Stimulated activated CD8-positive, alpha-beta memory T cell treated with anti-CD3 and anti-CD28 coated beads, Interleukin-7, amount 100 ng/mL, for 48 hours (primary cell): ENCODE results near the gene MEOX2.

Source experiments
- DNase-seq, 2 donors: peaks; one replicate each; pipeline ENCODE4 v3.0.0-alpha.2; 2020; ENCODE audit warnings: low read depth in 1 of 2; ENCODE audit errors: extremely low read depth in 1 of 2

The MEOX2 gene

GRCh38 chr7:15681631-15682030, 4.9 kb downstream of the MEOX2 start:
- no peak for DNase-seq

- no peak for DNase-seq
These were observed 5.3 kb downstream of the MEOX2 start for GRCh38 chr7:15681186-15681585.

DNA sequence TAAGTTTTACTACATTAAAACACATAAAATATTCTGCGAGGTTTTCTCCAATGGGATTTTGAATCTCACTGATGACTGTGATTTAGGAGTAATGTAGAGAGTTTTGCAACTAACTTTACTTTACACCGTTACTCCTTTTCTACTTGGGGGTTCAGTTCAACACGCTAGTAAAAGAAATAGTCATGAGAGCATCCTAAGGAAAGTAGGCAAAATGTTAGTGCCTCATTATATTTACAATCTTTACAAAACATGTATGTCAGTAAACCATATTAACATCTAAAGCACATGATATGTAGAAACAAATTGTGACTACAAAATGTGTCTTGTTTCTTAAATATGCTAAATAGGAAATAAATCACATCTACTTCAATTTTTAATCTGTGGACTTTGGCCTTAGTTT, 6.0 kb downstream of the MEOX2 start:
- DNase-seq = no peak

DNA sequence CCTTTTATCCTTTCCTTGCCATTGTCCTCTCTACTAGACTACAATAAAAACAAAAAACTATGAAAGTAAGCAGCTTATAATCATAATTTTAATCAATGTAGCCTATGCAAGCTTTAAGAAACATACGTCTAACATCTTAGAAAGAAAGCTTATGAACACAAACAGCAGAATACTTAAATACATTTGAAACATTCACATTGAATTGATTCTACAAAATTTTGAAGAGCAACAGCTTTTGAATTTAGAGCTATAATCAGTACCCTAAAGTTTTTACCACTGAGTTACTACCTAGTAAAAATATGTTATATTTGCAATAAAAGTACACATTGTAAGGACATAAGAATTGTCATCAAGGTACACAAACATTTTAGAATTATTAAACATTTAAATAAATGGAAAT, 7.2 kb downstream of the MEOX2 start:
- DNase-seq = no peak

DNA sequence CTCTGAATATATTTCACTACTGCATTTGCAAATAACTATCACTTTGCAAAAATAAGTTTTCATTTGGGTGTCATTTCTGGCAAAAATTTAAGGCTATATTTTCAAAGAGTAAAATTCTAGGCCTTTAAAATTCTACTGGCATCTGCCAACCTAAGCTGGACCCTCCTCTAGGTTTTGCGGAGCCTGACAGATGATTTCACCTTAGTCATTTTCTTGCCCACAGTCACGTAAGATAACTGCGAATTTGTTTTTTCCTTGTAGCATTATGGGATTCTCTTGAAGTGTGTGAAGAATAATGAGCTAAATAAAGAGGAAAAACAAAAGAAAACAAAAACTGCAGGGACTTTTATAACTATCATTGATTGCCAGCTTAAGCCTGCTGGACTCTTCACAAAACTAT, 7.8 kb downstream of the MEOX2 start:
- DNase-seq = no peak

GRCh38 chr7:15675379-15675778, 11.1 kb downstream of the MEOX2 start:
- no peak for DNase-seq

DNA sequence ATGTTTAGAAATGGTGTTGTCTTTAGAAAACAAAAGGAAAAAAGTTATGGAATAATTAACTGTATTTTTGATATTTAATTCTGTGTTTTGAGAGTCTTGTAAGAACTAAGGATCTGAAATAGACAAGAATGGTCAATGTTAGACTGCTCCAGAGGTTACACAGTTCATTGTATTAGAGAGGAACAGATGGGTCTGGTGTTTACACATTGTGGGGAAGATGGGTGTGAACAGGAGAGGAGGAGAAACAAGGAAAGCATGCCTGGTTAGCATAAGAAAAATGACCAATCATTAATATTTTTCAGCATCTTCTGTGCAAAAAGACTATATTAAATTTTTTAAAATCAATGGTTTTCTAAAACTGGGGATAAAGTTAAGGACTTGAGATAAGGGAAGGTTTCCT, 11.9 kb downstream of the MEOX2 start:
- no peak for DNase-seq

- no peak for DNase-seq
These were observed 16.9 kb downstream of the MEOX2 start for GRCh38 chr7:15669443-15670090.

GRCh38 chr7:15667991-15668390, 18.5 kb downstream of the MEOX2 start:
- no peak for DNase-seq

DNA sequence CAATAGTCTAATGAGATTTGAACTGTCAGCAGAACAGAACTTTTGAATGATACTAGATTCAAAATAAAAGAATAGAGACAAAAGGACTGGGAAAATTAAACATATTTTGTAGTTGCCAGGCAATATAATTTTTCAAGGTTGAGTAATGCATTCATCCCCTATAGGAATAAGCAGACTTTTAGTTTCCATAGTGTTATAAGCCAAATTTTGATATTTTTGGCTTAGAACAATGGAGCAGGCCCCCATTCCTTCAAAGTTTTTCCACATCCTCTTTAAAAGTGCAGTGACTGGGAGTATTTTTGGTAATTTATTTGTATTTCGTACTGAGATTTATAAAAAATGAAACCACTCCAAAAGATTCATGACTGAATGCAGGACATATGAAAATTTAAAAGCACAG, 24.0 kb downstream of the MEOX2 start:
- no peak for DNase-seq

DNA sequence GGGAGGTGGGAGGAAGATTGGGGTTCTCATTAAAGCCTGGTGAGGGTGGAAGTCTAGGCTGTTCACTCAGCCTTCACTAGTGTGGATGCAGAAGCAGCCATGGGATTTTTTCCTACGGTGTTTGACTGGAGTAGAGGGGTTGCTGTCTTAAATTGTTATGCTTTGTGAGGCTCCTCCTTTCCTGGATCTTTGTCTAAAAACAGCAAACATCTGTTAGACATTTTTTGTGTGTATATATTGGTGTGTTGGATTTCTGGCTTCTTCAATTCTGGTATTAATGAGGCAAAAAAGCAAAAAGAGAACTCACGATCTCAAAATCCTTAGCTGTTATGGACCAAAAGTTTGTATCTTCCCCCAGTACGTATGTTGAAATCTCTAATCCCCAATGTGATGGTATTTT, 28.2 kb downstream of the MEOX2 start:
- DNase-seq = no peak

DNA sequence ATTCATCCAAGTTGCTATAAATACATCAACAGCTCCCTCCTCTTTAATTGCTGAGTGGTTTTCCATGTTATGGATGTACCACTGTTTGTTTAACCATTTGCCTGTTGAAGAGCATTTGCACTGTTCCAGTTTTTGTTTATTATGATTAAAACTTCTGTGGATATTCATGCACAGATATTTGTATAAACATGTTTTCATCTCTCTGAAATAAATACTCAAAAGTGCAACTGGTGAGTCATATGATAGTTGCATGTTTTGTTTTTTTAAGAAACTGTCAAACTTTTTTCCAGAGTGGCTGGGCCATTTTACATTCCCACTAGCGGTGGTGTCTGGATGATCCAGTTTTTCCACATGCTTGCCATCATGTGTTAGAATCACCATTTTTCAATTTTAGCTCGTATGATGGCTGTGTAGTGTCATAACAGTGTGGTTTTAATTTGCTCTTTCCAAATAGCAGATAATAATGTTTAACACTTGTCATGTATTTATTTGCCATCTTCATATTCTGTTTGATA, 33.6 kb downstream of the MEOX2 start:
- DNase-seq = no peak

- no peak for DNase-seq
These were observed 34.8 kb downstream of the MEOX2 start for GRCh38 chr7:15651693-15652092.

GRCh38 chr7:15650787-15651186, 35.7 kb downstream of the MEOX2 start:
- no peak for DNase-seq

DNA sequence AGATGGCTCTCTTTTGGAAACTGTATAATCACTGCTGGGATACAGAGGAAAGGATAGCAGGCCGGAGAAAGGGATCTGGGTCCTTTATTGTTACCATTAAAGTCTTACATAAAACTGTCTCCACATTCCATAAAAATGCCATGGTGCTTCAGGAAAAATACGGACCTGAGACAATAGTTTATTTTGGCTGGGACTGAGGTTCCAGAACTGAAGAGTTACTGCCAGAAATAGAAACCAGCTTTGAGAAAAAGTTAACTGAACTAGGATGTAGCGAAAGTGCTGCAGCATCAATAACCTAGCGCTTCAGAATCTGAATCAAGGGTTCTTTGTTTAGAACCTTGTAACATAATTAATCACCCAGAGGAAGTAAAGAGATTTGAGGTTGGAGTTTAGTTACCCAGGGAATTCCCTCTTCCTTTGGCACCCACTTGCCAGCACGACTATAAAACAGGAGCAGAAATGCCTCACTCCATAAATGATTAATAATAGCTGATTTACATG, 38.0 kb downstream of the MEOX2 start:
- no peak for DNase-seq

DNA sequence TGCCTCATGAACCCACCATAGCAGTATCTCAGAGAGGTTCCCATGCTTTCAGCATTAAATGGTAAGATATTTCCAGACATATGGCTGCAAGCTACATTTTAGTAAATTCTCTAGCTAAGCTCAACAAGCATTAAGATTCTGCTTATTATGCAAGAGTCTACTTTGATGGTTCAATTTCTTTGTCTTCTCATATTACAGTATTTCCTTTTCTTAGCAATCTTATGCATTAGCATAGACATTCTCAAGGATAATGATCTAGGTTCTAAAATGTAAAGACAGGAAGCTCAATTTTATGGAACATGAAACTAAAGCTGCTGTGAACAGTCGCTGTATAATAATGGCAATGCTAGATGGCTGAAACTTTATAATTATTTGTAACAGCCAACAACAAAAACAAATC, 39.2 kb downstream of the MEOX2 start:
- DNase-seq = no peak

DNA sequence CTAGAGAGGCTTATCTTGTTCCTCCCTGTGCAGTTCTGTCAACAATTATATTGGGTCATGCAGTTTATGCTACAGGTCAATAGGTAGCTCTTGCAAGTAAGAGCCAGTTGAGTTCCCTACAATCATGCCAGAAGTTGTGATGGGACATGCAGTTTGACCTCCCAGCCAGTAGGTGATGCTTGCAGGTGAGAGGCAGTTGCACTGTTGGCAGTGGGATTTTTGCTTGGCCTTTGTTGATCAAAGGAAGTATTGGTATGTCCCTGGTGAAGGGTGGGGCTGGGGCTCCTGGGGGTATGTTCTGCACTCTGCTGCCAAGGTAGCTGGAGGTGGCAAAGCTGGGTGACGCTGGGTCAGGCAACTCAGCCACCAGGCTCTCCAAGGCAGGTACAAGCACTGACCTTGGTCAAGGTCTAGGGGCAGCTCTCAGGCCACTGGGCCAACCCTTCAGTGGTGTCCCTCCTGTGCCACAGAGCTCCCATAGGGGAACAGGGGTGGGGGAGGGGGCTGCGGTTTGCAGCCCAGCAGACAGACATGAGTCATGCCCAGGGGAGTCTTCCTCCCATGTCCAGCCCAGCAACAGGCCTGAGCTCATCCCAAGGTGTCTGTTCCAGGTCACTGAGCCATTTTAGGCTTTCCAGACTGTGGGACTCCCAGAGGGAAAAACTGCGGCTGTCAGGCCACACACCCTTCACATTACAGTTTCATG, 43.3 kb downstream of the MEOX2 start:
- no peak for DNase-seq

GRCh38 chr7:15628876-15629275, 57.6 kb downstream of the MEOX2 start:
- DNase-seq = no peak

DNA sequence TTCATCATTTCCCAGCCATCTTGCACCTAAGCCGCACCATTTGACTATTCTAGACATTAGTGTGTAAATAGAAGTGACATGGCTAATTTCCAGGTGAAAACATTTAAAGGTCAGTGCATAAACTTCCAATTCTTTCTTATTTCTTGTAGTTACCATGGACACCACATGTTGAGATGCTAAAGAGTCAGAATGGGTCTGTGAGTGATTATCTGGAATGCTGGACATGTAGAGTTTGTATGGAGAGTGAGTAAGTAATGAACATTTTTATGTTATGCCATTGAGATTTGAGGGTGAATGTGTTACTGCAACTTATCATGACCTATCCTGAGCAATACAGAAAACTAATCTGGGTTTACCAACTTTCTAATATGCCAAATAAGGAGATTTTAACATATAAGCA, 60.4 kb downstream of the MEOX2 start:
- DNase-seq = no peak

GRCh38 chr7:15625466-15625865, 61.0 kb downstream of the MEOX2 start:
- DNase-seq = no peak

DNA sequence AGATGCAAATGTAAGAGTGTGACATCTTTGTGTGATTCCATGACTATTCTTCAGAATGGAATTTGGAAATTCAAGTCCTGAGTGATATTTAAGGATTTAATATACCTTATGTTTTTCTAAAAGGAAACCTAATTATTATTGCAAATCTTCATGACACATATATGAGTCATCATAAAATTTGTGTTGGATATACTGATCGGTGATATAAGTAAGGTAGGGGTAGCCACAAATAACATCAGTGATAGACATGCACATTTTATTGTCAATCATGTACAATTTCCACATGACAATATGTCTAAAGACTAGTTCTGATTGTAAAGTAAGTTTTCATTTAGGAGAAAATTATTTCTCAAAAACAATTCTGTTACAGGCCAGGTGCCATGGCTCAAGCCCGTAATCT, 65.0 kb downstream of the MEOX2 start:
- DNase-seq = no peak

- DNase-seq = no peak
These were observed 65.8 kb downstream of the MEOX2 start for GRCh38 chr7:15620491-15621185.
